G401.6 (cell line): Measurements from ENCODE around the gene GPRIN2.
"Not testable (repeated sequence)": the region's sequence is repeated elsewhere in the genome, so short reads cannot be mapped to it uniquely, and the experiment has no call there.

Experiments used
- FAIRE-seq: peaks from 2 replicates; lab custom pipeline; 2012; peaks lifted over from hg19 to GRCh38; lab: Jason Lieb, UNC

GPRIN2 gene

DNA sequence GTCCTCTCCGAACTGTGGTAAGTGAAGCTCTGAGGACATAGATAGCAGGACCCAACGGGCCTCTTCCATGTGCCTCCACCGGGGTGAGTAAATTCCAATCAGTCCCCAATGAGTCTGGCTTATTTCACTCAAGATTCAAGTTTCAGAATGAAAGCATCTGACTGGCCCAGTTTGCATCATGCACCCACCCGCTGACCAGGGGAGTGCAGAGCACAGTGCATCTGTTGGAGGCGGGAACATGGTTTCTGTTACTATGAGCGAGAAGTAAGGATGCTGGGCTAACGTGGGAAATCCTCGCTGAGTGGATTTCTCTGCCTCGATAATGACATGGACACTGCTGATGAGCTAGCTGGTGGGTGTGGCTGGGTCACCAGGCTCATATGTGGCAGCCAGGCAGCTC lies 10.7 kb upstream of the GPRIN2 start:
- FAIRE-seq: not testable (repeated sequence)

DNA sequence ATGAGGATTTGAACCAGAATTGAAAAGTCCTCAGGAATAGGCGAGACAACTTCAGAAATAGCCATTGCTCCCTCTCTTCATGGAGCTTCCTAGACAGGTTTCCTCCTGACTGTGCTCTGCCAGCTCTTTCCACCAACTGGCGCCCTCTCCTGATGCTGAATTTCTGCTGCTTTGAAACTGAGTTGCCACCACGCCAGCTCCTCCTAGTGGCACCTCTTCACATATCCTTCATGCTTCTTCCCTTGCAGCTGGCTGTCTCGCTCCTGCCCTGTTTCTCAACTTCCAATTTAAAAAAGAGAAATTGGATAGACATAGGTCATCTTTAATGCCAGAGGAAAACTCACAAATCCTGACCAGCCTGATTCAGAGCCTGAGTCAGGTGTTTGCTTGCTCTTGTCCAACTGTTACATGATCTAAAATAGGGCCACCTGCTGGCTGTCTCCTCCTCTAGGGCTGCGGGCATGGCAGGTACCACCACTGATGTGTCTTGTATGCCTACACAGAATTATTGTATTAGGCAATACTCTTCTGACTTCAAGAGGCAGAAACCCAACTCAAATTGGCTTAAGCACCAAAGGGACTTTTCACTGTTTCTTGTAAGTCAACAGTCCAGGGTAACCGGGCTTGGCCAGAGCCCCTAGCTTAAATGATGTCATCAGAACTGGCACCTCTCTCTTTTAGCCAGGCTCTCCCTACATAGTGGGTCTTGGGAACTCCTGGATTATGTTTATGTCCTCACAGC lies 9.3 kb upstream of the GPRIN2 start:
- FAIRE-seq: peak; percentile 34

DNA sequence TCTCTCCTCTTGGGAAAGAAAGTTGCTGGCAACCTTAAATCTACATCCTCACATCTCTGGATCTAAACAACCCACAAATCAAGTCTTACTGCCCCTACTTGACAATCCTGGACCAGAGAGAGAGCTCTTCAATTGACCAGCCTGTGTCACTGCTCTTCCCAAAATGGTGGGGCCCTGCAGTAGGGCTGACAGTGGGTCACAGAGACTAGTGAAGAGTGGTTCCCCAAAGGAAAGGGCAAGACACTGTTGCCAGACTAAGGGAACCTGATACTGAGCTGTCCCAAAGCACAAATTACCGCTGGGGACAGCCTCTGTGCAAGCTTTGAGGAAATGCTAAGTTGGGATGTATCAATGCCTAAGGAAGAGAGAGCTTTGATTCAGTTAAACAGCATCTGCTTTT lies 4.5 kb upstream of the GPRIN2 start:
- no peak for FAIRE-seq

DNA sequence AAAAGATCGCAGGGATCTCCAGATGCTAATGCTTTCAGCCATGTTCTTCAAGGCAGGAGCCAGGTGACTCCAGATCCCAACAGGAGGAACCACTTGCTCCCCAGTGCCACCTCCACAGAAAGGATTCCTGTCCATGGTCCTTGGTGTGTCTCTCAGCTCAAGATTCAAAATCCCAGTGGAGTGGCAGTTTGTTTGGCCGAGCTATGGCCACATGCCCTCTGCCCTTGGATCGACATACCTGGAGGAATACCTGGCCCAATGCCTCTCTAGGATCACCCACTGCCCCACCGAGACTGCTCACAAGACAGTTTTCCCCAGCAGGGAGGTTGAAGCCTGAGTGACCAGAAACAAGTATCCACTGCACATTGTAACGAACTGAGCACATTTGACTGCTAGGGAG lies 3.9 kb upstream of the GPRIN2 start:
- FAIRE-seq: no peak

DNA sequence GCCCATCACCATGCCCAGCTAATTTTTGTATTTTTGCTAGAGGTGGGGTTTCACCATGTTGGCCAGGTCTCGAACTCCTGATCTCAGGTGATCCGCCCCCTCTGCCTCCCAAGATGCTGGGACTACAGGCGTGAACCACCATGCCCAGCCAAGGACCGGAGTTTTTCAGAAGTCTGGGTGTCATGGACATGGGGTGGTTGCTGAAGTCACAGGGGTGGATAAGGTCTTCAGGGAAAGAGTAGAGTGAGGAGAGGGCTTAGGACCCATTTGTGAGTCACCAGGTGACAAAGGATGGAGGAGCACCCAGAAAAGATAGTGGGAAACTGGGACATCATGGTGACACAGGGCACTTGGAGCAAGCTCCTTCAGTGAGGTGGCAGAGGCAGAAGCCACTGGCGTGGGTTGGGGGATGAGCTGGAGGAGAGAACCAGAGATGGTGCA lies 2.8 kb upstream of the GPRIN2 start:
- no peak for FAIRE-seq

DNA sequence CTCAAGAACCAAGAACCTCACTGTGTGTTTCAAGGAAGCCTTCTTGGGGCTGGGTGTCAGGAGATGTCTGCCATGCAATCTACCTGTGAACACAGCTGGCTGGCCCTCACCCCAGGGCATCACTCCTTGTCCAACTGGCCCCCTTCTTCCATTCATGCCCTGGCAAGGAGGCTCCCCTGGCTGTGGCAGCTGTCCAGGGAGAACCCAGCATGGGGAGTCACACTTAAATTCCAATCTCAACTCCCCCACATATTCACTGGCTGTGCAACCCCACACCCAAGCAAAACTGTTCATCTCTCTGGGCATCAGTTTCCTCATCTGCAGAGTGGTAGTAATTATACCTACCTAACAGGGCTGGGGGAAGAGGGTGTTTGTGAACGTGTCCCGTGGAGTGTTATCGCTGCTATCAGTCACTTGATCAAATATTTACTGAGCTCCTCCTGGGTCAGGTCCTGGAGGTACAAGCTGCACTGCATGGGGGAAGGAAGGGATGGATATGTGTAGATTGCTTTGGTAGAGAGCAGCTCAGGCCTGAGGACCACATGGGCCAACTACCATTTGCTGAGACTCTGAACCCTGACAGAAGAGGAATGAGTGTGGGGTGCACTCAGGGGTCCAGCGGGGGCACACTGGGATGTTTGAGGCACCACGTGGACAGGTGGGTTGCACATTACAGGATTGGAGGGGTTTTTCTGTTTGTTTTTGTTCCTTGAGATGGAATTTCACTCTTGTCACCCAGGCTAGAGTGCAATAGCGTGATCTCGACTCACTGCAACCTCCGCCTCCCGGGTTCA lies 2.1 kb upstream of the GPRIN2 start:
- FAIRE-seq: no peak

DNA sequence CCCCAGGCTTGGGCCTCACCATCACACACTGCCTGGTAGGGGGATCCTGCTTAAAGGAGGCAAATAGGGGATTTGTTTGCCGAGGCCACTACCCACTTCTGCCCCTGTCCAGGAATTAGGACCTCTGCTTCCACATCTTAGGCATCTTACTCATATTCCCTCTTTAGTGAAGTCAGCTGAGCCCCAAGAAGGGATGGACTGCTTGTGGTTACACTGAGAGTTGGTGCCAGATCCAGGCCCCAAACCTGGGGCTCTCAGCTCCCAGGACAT lies 1.6 kb upstream of the GPRIN2 start:
- no peak for FAIRE-seq

DNA sequence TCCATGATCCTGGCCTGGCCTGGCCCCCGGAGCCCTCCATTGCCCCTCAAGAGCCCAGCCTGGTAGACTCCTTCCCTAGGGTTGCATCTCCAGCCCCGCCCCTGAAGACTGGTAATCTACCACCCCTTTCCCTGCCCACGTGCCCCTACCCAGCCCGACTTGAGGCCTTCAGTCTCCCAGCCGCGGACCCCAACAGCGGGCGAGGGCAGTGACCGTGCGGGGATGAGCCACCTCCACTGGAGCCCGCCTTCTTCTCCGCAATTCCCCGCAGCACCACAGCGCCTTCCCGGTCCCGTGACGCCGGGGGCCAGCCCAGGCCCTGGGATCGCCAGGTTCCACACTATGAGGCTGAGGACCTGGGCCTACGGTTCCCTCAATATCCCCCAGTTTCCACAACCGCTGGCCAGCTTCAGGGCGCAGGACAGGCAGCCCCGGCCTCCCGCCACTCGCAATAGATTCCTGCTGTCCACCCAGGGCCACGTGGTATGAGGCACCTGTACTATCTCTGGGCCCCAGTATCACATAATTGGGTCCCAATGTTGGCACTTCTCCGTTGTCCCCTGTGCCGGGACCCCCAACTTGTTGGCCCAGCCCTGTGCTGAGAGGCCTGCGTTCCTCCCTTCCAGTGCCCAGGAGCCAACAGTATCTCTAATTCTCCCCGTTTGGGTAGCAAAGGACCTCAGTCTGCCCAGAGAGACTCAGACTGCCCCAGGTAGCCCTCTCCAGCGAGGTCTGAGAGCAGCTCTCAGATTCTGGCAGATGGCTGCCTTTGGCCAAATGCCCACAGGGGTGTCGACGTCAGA lies 1.1 kb upstream of the GPRIN2 start:
- FAIRE-seq: no peak

DNA sequence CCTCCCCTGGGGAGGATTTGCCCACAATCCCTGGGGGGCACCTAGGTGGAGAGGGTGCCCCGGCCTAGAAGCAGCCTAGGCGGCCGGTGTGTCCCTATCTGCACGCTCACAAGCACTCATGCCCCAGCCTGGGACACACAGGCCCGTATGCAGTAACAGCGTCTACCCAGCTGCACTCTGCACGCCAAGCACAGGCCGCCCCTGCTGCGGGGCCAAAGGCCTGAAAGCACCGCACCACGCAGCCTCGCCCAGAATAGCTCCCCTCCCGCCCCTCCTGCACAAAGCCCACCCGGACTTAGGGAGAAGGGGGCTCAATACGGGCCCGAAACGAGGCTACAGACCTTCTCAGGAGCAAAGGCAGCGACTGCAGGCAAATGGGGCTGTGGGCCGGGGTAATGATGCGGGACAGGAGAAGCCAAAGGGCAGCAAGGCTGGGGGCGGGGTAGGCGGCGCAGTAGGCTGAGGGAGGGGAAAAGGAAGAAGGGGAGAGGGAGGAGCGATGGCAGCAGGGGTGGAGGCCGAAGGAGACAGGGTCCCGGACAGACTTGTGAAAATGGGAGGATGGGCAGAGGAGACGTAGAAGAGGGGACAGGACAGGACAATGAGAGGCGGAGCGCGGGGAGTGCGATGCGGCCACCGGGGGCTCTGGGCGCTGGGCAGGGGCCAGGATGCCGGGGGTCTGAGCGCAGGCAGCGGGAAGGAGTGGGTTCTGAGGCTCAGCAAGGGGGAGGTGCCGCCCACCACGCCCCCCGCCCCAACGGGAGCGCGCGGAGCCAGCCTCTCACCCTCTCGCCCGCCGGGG lies 544 bp downstream of the GPRIN2 start:
- no peak for FAIRE-seq

DNA sequence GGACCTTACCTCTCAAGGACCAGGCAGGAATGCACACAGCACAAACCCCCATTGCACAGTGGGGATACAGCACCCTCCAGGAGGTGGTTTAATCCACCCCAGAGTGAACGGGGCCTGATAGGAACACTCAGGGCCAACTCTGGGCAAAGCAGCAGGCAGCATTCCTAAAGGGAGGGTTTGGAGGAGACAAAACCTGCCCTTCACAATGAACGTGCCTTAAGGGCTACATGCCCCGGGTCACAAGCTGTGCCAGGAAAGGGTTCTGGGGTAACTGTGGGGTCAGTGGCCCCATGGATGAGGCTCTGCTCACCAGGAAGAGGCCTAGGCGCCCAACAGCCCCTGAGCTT lies 1.1 kb downstream of the GPRIN2 start:
- no peak for FAIRE-seq

DNA sequence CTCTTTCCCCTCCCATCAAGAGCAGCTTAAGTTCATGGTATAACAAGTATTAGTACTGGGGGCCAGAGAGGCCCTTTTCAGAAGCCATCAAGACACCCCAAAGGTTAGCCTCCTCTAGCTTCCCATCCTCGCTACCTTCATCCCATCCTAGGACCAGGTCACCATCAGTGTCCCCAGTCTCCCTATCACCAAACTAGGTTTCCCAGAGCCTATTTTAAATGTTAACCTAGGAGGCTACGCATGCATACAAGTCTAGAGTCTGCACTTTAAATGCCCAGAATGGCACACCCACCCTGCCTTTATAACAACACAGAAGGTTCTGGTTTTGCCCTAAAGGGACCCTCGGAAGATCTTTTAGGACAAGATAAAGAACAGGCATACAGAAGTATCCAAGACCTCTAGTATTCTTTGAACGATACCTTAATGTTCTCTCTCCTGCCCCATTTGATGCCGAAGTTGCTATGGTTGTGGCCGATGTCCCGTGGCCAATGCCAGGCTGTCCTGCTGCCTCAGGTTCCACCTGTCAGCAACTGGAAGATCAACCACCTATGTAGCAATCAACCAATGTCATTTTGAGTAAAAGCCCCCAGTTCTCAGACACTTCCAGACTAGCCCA lies 2.2 kb downstream of the GPRIN2 start:
- no peak for FAIRE-seq

DNA sequence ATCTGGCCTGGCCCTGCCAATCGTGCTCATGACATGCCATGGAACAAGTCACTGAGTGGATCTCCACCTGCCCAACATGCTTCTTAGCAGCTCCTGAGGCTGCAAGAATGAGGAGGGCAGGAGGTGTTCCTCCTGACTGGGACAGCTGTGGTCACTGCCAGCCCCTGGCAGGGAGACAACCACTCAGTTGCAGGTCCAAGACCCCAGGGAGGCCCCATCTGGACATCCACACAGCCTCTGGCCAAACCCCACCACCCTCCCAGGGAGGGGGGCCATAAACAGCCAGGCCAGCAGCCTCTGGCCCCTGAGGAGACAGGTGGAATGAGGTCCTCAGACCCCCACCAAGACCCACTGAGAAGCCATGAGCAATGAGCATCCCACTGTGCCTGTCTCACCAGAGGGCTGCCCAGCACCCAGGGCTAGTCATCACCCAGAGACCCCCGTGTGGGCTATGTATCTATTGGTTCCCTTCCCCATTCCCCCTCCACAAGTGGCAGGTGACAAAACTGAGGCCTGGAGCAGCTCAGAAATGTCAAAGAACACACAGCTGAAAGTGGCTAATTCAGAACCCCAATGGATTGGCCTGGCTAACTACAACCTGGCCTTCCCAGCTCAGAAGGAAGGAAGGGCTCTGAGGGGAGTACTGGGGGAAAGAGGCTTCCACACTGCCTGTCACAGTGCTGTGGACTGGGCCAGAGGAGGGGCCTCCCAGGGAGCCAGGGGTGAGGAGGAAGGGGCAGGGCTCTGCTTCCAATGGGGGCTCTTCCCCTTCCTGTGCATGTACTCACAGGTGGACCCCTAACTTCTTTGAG lies 3.0 kb downstream of the GPRIN2 start:
- FAIRE-seq: no peak

DNA sequence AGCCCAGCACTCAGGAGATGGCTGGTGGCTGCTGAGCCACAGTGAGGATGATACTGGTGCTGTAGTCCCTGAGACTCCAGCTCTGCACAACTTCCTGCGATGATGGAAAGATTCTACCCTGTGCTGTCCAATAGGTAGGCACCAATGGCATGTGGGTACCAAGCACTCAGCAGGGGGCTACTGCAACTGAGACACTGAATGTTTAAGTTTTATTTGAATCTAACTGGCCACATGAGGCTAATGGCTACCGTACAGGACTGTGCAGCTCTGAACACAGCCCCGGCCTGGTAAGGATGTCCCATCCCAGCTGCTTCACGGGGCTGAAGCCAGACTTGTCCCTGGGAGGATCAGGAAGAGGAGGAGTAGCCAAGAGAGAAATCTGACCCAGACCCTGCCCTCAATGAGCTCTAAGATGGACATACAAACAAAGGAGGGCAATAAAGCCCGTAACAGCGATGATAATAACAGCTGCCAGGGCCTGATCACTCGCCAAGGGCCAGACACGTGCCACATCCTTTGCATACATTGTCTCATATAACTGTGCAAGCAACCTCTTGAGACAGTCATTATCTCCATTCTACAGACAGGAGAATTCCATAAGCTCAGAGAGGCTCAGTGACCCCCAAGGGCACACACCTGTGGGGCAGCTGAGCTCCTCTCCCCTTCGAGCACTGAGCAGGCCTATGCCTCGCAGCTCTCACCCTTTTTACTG lies 3.8 kb downstream of the GPRIN2 start:
- FAIRE-seq: no peak

DNA sequence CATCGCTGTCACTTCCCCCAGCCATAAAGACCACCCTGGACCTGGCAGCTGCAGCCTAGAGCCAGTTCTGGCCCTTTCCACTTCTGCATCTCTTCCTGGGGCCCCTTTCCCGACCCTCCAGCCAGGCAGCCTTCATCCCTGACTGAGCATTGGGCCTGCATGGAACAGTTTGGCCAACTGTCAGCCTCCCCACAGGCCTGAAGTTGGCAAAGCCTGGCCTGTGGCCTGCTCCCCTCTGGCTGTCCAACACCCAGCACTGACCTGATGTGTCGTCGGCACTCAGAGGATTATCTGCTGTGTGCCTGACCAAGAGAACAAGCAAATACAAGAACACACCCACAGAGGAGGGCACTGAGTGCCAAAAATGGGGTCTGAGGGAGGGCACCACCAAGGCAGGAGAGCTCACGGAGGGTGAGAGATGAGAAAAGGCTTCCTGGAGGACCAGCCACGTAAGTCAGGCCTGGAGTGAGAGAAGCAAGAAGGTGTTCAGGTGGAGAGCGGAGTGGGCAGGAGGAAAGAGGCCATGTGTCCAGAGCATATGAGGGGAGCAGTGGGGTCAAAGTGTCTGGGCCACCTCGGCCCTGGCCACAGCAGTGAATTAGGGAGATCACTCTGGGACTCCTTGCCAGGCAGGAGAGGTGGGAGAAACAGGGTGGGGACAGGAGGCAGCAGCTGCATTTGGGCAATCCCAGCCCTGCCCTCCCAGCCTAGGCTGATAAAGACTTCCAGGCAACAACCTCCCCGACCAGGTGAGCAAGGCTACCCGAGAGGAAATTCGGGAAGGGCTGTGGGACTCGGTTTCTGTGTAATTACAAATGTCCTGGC lies 4.5 kb downstream of the GPRIN2 start:
- FAIRE-seq: no peak

DNA sequence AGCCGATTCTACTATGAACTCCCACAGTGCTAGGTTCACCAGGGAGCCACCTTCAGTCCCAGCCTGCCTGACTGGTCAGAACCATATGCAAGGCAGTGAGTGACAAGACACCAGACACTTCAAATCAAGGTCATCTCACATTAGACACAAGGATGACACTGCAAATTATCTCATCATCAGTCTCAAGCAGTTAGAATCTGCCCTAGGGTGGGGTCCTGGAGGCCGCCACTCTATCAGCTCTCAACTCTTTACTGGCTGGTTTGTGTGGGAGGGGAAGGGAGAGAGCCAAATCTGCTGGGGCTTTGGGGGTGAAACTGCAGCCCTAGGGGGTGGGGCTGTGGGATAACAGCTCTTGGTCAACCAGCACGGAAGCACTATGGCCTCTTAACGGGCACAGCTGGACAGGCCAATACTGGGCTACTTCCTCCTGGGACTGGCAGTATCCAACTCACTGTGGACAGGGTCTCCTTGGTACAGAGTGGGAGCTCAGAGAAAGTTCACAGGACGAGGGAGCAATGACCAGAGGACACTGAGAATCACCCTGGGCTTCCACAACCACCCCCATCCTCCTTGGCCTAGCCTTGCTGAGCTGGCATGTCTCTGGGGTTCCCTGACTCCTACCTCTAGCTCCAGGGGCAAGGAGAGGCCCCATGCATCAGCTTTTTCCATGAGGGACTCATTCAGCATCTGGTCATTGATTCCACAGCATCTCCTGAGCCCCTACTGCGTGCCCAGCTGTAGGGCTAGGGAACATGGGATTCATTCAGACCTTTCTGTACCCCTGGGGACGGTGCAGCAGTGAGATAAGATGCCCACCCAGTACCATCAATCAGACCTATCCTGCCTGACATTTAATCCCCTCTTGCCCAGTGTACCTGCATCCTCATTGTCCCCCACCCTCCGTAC lies 5.4 kb downstream of the GPRIN2 start:
- FAIRE-seq: no peak

DNA sequence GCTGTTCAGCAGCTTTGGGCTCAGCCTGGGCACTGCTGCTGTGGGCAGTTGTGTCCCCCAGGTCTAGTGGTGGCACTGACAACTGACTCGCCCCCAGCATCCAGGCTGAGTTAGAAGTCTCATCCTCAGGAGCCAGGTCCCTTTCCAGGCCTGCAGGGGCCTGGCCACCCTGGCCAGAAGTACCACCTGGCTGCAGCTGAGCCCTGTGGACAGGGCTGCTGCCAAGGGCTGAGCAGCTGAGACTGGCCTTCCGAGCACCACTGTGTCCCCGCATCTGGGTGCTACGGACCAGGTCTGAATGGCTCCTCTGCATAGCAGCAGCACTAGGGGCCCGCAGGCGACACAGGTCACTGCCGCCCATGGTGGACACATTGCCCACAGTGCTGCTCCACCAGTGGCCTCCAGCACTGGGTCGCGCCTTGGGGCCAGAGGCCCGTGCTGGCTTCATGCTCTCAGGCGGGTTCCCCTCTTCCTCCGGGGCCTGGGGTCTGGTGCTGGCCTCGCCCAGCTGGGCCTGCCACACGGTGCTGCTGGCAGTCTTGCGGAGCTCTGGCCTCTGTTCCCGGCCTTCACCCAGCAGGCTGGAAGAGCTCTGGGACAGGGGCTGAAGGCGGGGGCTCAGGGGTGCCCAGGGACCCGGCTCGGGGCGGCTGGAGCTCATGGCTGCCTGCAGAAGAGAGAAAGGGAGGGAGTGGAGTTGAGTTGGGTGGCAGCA lies 6.2 kb downstream of the GPRIN2 start:
- no peak for FAIRE-seq

DNA sequence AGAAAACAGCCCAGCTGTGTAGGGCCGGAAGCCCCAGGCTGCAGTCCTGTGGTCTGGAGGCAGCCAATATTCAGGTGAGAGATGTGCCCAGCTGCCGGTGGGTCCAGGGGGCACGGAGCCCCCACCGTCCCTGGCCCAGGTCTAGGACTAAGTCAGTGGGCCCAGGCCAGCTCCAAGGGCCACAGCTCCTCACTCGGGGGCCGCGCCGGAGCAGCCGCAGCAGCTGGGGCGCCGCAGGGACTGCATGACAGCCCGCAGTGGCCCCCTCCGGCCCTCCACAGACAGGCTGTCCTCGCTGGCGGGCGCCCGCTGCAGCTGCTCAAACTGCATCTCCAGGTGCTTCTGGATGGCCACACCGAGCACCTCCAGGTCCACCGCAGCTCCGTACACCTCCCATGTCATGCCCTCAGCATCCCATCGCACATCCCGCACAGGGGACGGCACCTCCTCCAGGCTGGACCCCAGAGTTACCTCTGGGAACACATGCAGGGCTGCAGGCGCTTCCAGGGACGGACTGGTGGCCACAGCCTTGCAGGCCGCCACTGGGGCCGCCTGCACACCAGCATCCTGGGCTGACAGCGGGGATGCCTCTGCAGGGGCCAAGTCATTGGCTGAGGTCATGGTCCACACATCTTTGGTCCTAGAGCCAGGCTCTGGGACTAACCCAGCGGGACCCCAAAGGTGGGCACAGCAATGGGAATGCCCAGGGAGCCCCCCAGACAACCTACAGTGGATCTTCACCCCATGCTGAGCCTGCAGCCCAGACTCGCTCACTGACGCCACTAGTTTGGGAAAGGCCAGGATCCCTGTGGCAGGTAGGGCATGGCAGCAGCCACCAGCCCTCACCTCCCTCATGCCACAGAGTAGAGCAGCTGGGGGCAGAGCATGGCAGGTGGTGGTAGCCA lies 7.0 kb downstream of the GPRIN2 start:
- no peak for FAIRE-seq
